ENCODE results near the gene EPHA5.

The EPHA5 gene

DNA sequence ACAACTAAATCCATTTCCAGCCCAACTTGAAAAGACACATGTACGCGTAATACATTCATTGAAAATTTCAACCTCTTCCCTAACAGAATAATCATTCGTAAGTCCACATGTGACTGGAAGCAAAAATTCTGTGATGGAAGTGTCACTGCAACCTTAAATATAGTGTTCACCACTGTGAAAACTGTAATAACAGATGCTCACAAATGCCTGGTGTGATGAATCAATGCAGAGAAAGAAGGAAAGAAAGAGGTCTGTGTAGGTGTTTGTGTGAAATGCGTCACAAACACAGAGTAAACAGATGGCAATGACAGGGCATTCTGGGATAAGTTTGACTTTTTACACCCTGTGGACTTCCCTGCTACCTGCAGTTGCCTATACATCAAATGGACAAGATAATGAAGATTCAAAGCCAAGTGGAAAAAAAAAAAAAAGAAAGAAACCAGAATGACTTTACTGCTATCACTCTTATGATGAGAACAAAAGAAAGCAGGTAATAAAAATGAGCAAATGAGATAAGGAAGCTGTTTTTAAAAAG lies 123.3 kb downstream of the EPHA5 start:
- no peak overlapping the region for H3K9ac ChIP-seq (ENCODE audit: low read length)
- no peaks in the 10 kb centered on the region for H3K36me3 ChIP-seq (ENCODE audit: control insufficient read depth, insufficient read depth, low read length)
- H3K9me3 ChIP-seq (ENCODE audit: control insufficient read depth, low read length), result no peaks in the 10 kb centered on the region
- no peaks in the 10 kb centered on the region for H3K4me1 ChIP-seq (ENCODE audit: control insufficient read depth, insufficient read depth, low read length)
- H3K27me3 ChIP-seq (ENCODE audit: control insufficient read depth, insufficient read depth, low read length), result no peaks in the 10 kb centered on the region
- H3K4me3 ChIP-seq (ENCODE audit: low read length), result no peak overlapping the region

DNA sequence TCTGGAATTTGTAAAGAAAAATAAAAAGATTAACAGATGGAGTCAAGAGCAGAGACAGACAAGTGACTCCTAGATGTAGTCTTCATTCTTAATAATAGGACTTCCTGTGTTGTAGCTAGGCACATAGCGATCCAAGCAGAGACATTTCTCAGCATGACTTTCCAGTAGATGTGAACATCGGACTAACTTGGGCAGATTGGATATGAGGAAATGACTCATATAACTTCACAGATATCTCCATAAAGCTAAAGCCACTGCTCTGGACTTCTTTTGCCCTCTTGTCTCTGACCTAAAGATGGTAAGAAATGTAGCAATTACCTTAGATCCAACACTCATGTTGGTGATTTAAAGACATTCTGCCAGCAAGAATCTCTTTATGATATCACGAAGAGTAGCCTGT lies 131.7 kb downstream of the EPHA5 start:
- Histone ChIP-seq H3K9me3 (ENCODE audit: control insufficient read depth, low read length) (no peaks in the 10 kb centered on the region), H3K27me3 (ENCODE audit: control insufficient read depth, insufficient read depth, low read length) (no peaks in the 10 kb centered on the region), H3K9ac (ENCODE audit: low read length) (no peak overlapping the region)

DNA sequence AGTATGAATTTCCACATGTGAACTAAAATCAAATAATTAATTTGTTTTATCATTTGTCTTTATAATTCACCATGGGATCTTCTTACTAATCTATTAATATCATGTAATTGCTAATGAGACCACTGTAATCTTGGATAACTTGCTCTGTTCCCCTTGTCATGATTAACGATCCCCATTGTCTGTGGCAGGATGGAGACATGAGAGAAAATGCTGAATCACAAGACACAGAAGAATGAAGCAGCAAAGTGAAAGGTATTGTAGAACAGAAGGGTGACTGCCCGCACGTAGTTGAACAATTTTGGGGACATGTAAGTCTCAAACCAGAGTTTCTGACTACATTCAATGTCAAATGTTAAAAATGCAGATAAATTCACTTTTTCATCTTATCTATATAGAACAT lies 135.2 kb downstream of the EPHA5 start:
- H3K27me3 ChIP-seq (ENCODE audit: control insufficient read depth, insufficient read depth, low read length), result no peaks in the 10 kb centered on the region
- no peaks in the 10 kb centered on the region for H3K9me3 ChIP-seq (ENCODE audit: control insufficient read depth, low read length)
- no peaks in the 10 kb centered on the region for H3K36me3 ChIP-seq (ENCODE audit: control insufficient read depth, insufficient read depth, low read length)
- no peaks in the 10 kb centered on the region for H3K4me1 ChIP-seq (ENCODE audit: control insufficient read depth, insufficient read depth, low read length)
- no peak overlapping the region for H3K9ac ChIP-seq (ENCODE audit: low read length)
- H3K4me3 ChIP-seq (ENCODE audit: low read length), result no peak overlapping the region

More for the DNA sequence above, 131.7 kb downstream of the EPHA5 start:
- no peaks in the 10 kb centered on the region for H3K36me3 ChIP-seq (ENCODE audit: control insufficient read depth, insufficient read depth, low read length)
- no peak overlapping the region for H3K4me3 ChIP-seq (ENCODE audit: low read length)
- H3K4me1 ChIP-seq (ENCODE audit: control insufficient read depth, insufficient read depth, low read length), result no peaks in the 10 kb centered on the region

DNA sequence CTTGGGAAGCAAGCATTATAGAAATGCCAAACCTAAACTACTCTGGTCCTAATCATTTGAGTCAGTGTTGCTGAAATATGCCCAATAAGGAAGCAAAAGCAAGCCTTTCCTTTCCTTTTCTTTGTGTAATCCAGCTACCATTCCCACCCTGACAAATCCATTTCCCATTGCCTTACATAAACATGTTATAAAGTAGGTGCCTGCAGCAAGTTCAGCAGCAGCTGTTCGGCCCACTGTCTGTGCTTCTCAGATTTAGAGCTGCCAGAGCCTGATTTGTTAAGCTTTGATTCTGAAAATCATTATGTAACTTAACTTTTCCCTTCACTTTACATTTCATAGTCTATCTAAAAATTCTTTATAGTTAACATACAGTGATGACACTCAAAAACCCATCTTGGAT lies 148.6 kb downstream of the EPHA5 start:
- H3K27me3 ChIP-seq (ENCODE audit: control insufficient read depth, insufficient read depth, low read length), result no peaks in the 10 kb centered on the region
- H3K9ac ChIP-seq (ENCODE audit: low read length), result no peak overlapping the region
- no peaks in the 10 kb centered on the region for H3K36me3 ChIP-seq (ENCODE audit: control insufficient read depth, insufficient read depth, low read length)
- H3K9me3 ChIP-seq (ENCODE audit: control insufficient read depth, low read length), result no peaks in the 10 kb centered on the region
- no peak overlapping the region for H3K4me3 ChIP-seq (ENCODE audit: low read length)
- H3K4me1 ChIP-seq (ENCODE audit: control insufficient read depth, insufficient read depth, low read length), result no peaks in the 10 kb centered on the region

GRCh38 chr4:65515646-65516045 lies 154.6 kb downstream of the EPHA5 start:
- no peaks in the 10 kb centered on the region for H3K9me3 ChIP-seq (ENCODE audit: control insufficient read depth, low read length)
- no peaks in the 10 kb centered on the region for H3K4me1 ChIP-seq (ENCODE audit: control insufficient read depth, insufficient read depth, low read length)
- no peaks in the 10 kb centered on the region for H3K36me3 ChIP-seq (ENCODE audit: control insufficient read depth, insufficient read depth, low read length)
- no peak overlapping the region for H3K9ac ChIP-seq (ENCODE audit: low read length)
- H3K4me3 ChIP-seq (ENCODE audit: low read length), result no peak overlapping the region
- no peaks in the 10 kb centered on the region for H3K27me3 ChIP-seq (ENCODE audit: control insufficient read depth, insufficient read depth, low read length)

DNA sequence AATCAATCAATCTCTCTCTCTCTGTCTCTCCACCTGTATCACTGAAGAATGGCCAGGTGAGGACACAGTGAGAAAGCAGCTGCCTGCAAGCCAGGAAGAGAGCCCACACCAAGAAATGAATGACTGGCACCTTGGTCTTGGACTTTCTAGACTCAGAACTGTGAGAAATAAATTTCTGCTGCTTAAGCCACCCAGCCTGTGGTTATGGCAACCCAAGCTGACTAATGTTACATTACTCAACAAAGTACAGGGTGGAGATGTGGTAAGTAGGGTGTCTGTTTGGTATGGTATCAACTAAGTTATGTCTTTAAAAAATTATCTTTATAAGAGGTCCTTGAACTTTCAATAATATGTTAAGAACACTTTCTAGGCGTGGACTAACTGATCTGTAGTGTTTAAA lies 159.3 kb downstream of the EPHA5 start:
- H3K9me3 ChIP-seq (ENCODE audit: control insufficient read depth, low read length), result no peaks in the 10 kb centered on the region
- no peak overlapping the region for H3K9ac ChIP-seq (ENCODE audit: low read length)
- no peaks in the 10 kb centered on the region for H3K4me1 ChIP-seq (ENCODE audit: control insufficient read depth, insufficient read depth, low read length)
- H3K36me3 ChIP-seq (ENCODE audit: control insufficient read depth, insufficient read depth, low read length), result no peaks in the 10 kb centered on the region
- no peak overlapping the region for H3K4me3 ChIP-seq (ENCODE audit: low read length)
- no peaks in the 10 kb centered on the region for H3K27me3 ChIP-seq (ENCODE audit: control insufficient read depth, insufficient read depth, low read length)

- Histone ChIP-seq H3K9me3 (ENCODE audit: control insufficient read depth, low read length) (no peaks in the 10 kb centered on the region), H3K36me3 (ENCODE audit: control insufficient read depth, insufficient read depth, low read length) (no peaks in the 10 kb centered on the region), H3K9ac (ENCODE audit: low read length) (no peak overlapping the region), H3K4me1 (ENCODE audit: control insufficient read depth, insufficient read depth, low read length) (no peaks in the 10 kb centered on the region), H3K4me3 (ENCODE audit: low read length) (no peak overlapping the region), H3K27me3 (ENCODE audit: control insufficient read depth, insufficient read depth, low read length) (no peaks in the 10 kb centered on the region)
Measured at GRCh38 chr4:65508168-65508567, 162.1 kb downstream of the EPHA5 start.

GRCh38 chr4:65502131-65502701 lies 168.1 kb downstream of the EPHA5 start:
- Histone ChIP-seq H3K4me1 (ENCODE audit: control insufficient read depth, insufficient read depth, low read length) (no peaks in the 10 kb centered on the region), H3K27me3 (ENCODE audit: control insufficient read depth, insufficient read depth, low read length) (no peaks in the 10 kb centered on the region), H3K9ac (ENCODE audit: low read length) (no peak overlapping the region), H3K9me3 (ENCODE audit: control insufficient read depth, low read length) (no peaks in the 10 kb centered on the region), H3K36me3 (ENCODE audit: control insufficient read depth, insufficient read depth, low read length) (no peaks in the 10 kb centered on the region), H3K4me3 (ENCODE audit: low read length) (no peak overlapping the region)

- Histone ChIP-seq H3K9me3 (ENCODE audit: control insufficient read depth, low read length) (no peaks in the 10 kb centered on the region), H3K9ac (ENCODE audit: low read length) (no peak overlapping the region), H3K36me3 (ENCODE audit: control insufficient read depth, insufficient read depth, low read length) (no peaks in the 10 kb centered on the region), H3K4me1 (ENCODE audit: control insufficient read depth, insufficient read depth, low read length) (no peaks in the 10 kb centered on the region), H3K4me3 (ENCODE audit: low read length) (no peak overlapping the region), H3K27me3 (ENCODE audit: control insufficient read depth, insufficient read depth, low read length) (no peaks in the 10 kb centered on the region)
Measured at GRCh38 chr4:65498606-65499005, 171.7 kb downstream of the EPHA5 start.

- H3K27me3 ChIP-seq (ENCODE audit: control insufficient read depth, insufficient read depth, low read length), result no peaks in the 10 kb centered on the region
- H3K36me3 ChIP-seq (ENCODE audit: control insufficient read depth, insufficient read depth, low read length), result no peaks in the 10 kb centered on the region
- no peaks in the 10 kb centered on the region for H3K4me1 ChIP-seq (ENCODE audit: control insufficient read depth, insufficient read depth, low read length)
- H3K9me3 ChIP-seq (ENCODE audit: control insufficient read depth, low read length), result no peaks in the 10 kb centered on the region
- H3K4me3 ChIP-seq (ENCODE audit: low read length), result no peak overlapping the region
- no peak overlapping the region for H3K9ac ChIP-seq (ENCODE audit: low read length)
Measured at GRCh38 chr4:65495439-65495838, 174.8 kb downstream of the EPHA5 start.

- H3K36me3 ChIP-seq (ENCODE audit: control insufficient read depth, insufficient read depth, low read length), result no peaks in the 10 kb centered on the region
- H3K4me1 ChIP-seq (ENCODE audit: control insufficient read depth, insufficient read depth, low read length), result no peaks in the 10 kb centered on the region
- H3K9ac ChIP-seq (ENCODE audit: low read length), result no peak overlapping the region
- no peaks in the 10 kb centered on the region for H3K9me3 ChIP-seq (ENCODE audit: control insufficient read depth, low read length)
- no peaks in the 10 kb centered on the region for H3K27me3 ChIP-seq (ENCODE audit: control insufficient read depth, insufficient read depth, low read length)
- no peak overlapping the region for H3K4me3 ChIP-seq (ENCODE audit: low read length)
Measured at GRCh38 chr4:65482410-65482809, 187.9 kb downstream of the EPHA5 start.

DNA sequence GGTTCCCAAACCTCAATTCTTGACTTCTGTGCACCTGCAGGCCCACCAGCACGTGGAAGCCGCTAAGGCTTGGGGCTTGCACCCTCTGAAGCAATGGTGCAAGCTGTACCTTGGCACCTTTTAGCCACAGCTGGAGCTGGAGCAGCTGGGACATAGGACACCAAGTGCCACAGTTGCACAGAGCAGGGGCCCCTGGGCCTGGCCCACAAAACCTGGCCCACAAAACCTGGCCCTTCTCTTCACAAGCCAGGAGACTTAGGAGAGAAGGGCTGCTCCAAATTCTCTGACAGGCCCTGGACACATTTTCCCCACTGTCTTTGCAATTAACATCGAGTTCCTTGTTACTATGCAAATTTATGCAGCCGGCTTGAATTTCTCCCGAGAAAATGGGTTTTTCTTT lies 197.8 kb downstream of the EPHA5 start:
- no peaks in the 10 kb centered on the region for H3K27me3 ChIP-seq (ENCODE audit: control insufficient read depth, insufficient read depth, low read length)

More for the DNA sequence above, 197.8 kb downstream of the EPHA5 start:
- Histone ChIP-seq H3K9me3 (ENCODE audit: control insufficient read depth, low read length) (no peaks in the 10 kb centered on the region), H3K9ac (ENCODE audit: low read length) (no peak overlapping the region), H3K4me1 (ENCODE audit: control insufficient read depth, insufficient read depth, low read length) (no peaks in the 10 kb centered on the region), H3K36me3 (ENCODE audit: control insufficient read depth, insufficient read depth, low read length) (no peaks in the 10 kb centered on the region), H3K4me3 (ENCODE audit: low read length) (no peak overlapping the region)

Data from mucosa of stomach (tissue), 1 donor.